Endothelial cell of umbilical vein (primary cell): ENCODE data around the gene MS4A15. TPM values are rescaled to one million over a fixed set of nuclear protein-coding genes. Genes with fewer than 3 reads are reported as not detected.

Experiments
- BruUV-seq: library from RNA; stranded (reverse); fragments of 400-500 nt; replicated peaks from 2 replicates; lab custom pipeline; 2021; lab: Mats Ljungman, UMichigan
- CTCF ChIA-PET: fragments of 300-600, 350-600 bp; sonication (Branson Sonifier 250); formaldehyde crosslinking; loops from one replicate; lab custom pipeline; 2021; ENCODE audit warnings: antibody characterized with exemption, inconsistent platforms; lab: Charles Lee
- POLR2A ChIA-PET: fragments of 300-600, 350-600 bp; sonication (Branson Sonifier 250); formaldehyde crosslinking; loops from one replicate; lab custom pipeline; 2021; ENCODE audit warnings: antibody characterized with exemption, inconsistent platforms; lab: Charles Lee
- DNase-seq: peaks from one replicate; pipeline ENCODE4 v3.0.0-alpha.2; 2011; ENCODE audit warnings: low read depth, low spot score
- FAIRE-seq: peaks from 2 replicates; lab custom pipeline; 2011; peaks lifted over from hg19 to GRCh38; lab: Jason Lieb, UNC
- H2AFZ ChIP-seq: 2 replicates; pipeline ENCODE4 v1.6.0; 2012; ENCODE audit warnings: low read depth, low read length, control low read depth, inconsistent platforms
- H3K27ac ChIP-seq: 2 replicates; pipeline ENCODE4 v1.5.1; 2011; ENCODE audit warnings: low read depth, mild to moderate bottlenecking, control low read depth, low read length, moderate library complexity; ENCODE audit not compliant: insufficient read depth
- H3K27me3 ChIP-seq, 2 experiments: 2 replicates each; pipeline versions ENCODE4 v1.6.0 to v1.6.1; 2011; ENCODE audit warnings: low read length in 2 of 2, mixed read lengths in 1 of 2; ENCODE audit not compliant: control insufficient read depth in 2 of 2, insufficient read depth in 2 of 2
- H3K36me3 ChIP-seq, 2 experiments: 2 replicates in 1 of 2; 3 replicates in 1 of 2; pipeline ENCODE4 v1.5.1; 2011; ENCODE audit warnings: low read length in 2 of 2, mild to moderate bottlenecking in 1 of 2, moderate library complexity in 1 of 2; ENCODE audit not compliant: control insufficient read depth in 2 of 2, insufficient read depth in 2 of 2; ENCODE audit errors: extremely low read depth in 1 of 2
- H3K4me1 ChIP-seq: 3 replicates; pipeline ENCODE4 v1.5.1; 2011; ENCODE audit warnings: mild to moderate bottlenecking, low read length; ENCODE audit not compliant: control insufficient read depth, insufficient read depth; ENCODE audit errors: extremely low read depth
- H3K4me2 ChIP-seq: 2 replicates; pipeline ENCODE4 v1.6.1; 2011; ENCODE audit warnings: low read length, control low read depth, mixed read lengths; ENCODE audit not compliant: insufficient read depth
- H3K4me3 ChIP-seq, 3 experiments: fragments of 200-600 bp in 1 of 3; sonication (generic), shearing (Covaris generic) in 1 of 3; replicated peaks in 1 of 3; 2 replicates each; pipeline ENCODE4 v1.5.1; 2011 to 2016; ENCODE audit warnings: control low read depth in 3 of 3, low read length in 3 of 3, mild to moderate bottlenecking in 2 of 3, inconsistent platforms in 1 of 3, low read depth in 1 of 3, moderate library complexity in 1 of 3; ENCODE audit not compliant: insufficient read depth in 1 of 3
- H3K79me2 ChIP-seq: 2 replicates; pipeline ENCODE4 v1.6.0; 2012; ENCODE audit warnings: low read length, inconsistent platforms; ENCODE audit not compliant: control insufficient read depth, insufficient read depth
- H3K9ac ChIP-seq: replicated peaks from 2 replicates; pipeline ENCODE3; 2011; ENCODE audit warnings: low read length, control low read depth; ENCODE audit not compliant: insufficient read depth; ENCODE audit errors: extremely low read depth
- H3K9me1 ChIP-seq: replicated peaks from 3 replicates; pipeline ENCODE4 v1.6.0; 2011; ENCODE audit warnings: mild to moderate bottlenecking, low read length; ENCODE audit not compliant: control insufficient read depth, insufficient read depth; ENCODE audit errors: extremely low read depth
- H3K9me3 ChIP-seq: replicated peaks from 2 replicates; pipeline ENCODE4 v1.5.1; 2012; ENCODE audit warnings: low read length, inconsistent platforms; ENCODE audit not compliant: control insufficient read depth, insufficient read depth
- H4K20me1 ChIP-seq: replicated peaks from 2 replicates; pipeline ENCODE3; 2011; ENCODE audit warnings: mild to moderate bottlenecking, low read length; ENCODE audit not compliant: control insufficient read depth, insufficient read depth; ENCODE audit errors: extremely low read depth
- EZH2 ChIP-seq: IDR thresholded peaks from 2 replicates; pipeline ENCODE4 v1.6.1; 2012; ENCODE audit warnings: borderline replicate concordance, low read depth, mild to moderate bottlenecking, moderate library complexity, low read length, inconsistent platforms; ENCODE audit not compliant: severe bottlenecking
- FOS ChIP-seq: IDR thresholded peaks from 2 replicates; pipeline ENCODE4 v1.6.1; 2011; ENCODE audit warnings: mild to moderate bottlenecking, low read length, moderate library complexity, borderline replicate concordance; ENCODE audit not compliant: insufficient read depth
- GATA2 ChIP-seq: IDR thresholded peaks from 2 replicates; pipeline ENCODE4 v1.7.0; 2011; ENCODE audit warnings: low read depth, mild to moderate bottlenecking, moderate library complexity, mixed read lengths, low read length; ENCODE audit not compliant: insufficient read length, insufficient read depth
- JUN ChIP-seq: IDR thresholded peaks from 2 replicates; pipeline ENCODE4 v1.6.1; 2011; ENCODE audit warnings: borderline replicate concordance, low read depth; ENCODE audit not compliant: insufficient read length, insufficient read depth
- POLR2AphosphoS5 ChIP-seq: IDR thresholded peaks from 2 replicates; pipeline ENCODE4 v1.6.1; 2012; ENCODE audit warnings: low read depth, mild to moderate bottlenecking, control low read depth, low read length, moderate library complexity; ENCODE audit not compliant: insufficient read depth
- dilution Hi-C: fragments of 300-500 bp; cut with MboI; formaldehyde crosslinking; loops from one replicate; pipeline ENCODE4 v1.15.0; 2019; ENCODE audit warnings: low sequenced_read_pairs; ENCODE audit not compliant: extremely low pct_ligation_motif_present
- intact Hi-C: fragments of 100-400 bp; cut with micrococcal nuclease; formaldehyde crosslinking; loops from one replicate; pipeline ENCODE4 v1.10.0; 2022
- polyA plus RNA-seq, 4 experiments: library from polyadenylated mRNA; depleted of rRNA in 3 of 4; stranded (reverse) in 3 of 4; unstranded in 1 of 4; fragments of >200 nt; gene quantifications; 2 replicates each; pipeline versions ENCODE4 v1.2.1 to v1.2.3, GENCODE V29; 2011 to 2012; ENCODE audit warnings: missing spikeins in 1 of 4
- total RNA-seq: library from RNA; stranded (reverse); gene quantifications from 2 replicates; pipeline ENCODE4 v1.2.3, GENCODE V29; 2021
- TF ChIP-seq, protein P1 (sequence below), 2 donors: IDR thresholded peaks; 1 replicate in 1 of 2; 2 replicates in 1 of 2; pipeline ENCODE4 v1.5.1; 2011; ENCODE audit warnings: low read length in 2 of 2, mild to moderate bottlenecking in 2 of 2, moderate library complexity in 2 of 2, control low read depth in 1 of 2, inconsistent platforms in 1 of 2, low read depth in 1 of 2; ENCODE audit not compliant: insufficient read depth in 1 of 2; ENCODE audit errors: extremely low read depth in 1 of 2

The MS4A15 gene
- total and polyA plus RNA-seq, 2 donors (not counting 3 experiments of a cell fraction or from before 2014, with no cell fraction given): not detected

GRCh38 chr11:60809249-60809648 lies 52.6 kb downstream of the MS4A15 start:
- Histone ChIP-seq H3K27ac (no peak overlapping the region), H3K4me1 (peaks cover 12% of the 10 kb centered on the region), H3K27me3 (no peaks in the 10 kb centered on the region), H3K9me1 (no peaks in the 10 kb centered on the region), H3K9me3 (no peaks in the 10 kb centered on the region), H4K20me1 (no peaks in the 10 kb centered on the region), H3K36me3 (no peaks in the 10 kb centered on the region), H3K9ac (no peak overlapping the region), H2AFZ (no peak overlapping the region), H3K79me2 (no peaks in the 10 kb centered on the region), H3K4me3 (no peak overlapping the region), H3K4me2 (no peak overlapping the region)
- dilution Hi-C loops: no loop called here
- ChIA-PET CTCF (no interaction called here), POLR2A (no interaction called here)
- TF ChIP-seq, protein P1, sequence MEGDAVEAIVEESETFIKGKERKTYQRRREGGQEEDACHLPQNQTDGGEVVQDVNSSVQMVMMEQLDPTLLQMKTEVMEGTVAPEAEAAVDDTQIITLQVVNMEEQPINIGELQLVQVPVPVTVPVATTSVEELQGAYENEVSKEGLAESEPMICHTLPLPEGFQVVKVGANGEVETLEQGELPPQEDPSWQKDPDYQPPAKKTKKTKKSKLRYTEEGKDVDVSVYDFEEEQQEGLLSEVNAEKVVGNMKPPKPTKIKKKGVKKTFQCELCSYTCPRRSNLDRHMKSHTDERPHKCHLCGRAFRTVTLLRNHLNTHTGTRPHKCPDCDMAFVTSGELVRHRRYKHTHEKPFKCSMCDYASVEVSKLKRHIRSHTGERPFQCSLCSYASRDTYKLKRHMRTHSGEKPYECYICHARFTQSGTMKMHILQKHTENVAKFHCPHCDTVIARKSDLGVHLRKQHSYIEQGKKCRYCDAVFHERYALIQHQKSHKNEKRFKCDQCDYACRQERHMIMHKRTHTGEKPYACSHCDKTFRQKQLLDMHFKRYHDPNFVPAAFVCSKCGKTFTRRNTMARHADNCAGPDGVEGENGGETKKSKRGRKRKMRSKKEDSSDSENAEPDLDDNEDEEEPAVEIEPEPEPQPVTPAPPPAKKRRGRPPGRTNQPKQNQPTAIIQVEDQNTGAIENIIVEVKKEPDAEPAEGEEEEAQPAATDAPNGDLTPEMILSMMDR (IDR thresholded peaks at IDR 0.05; ENCODE audit: extremely low read depth in 1 of 2, insufficient read depth in 1 of 2, low read depth in 1 of 2, low read length in 2 of 2): no peak
- TF ChIP-seq FOS (no peak), JUN (no peak)
- BruUV-seq: no TSS peak
- DNase-seq: no peak
- intact Hi-C loops: no loop called here
- no peak for FAIRE-seq

DNA sequence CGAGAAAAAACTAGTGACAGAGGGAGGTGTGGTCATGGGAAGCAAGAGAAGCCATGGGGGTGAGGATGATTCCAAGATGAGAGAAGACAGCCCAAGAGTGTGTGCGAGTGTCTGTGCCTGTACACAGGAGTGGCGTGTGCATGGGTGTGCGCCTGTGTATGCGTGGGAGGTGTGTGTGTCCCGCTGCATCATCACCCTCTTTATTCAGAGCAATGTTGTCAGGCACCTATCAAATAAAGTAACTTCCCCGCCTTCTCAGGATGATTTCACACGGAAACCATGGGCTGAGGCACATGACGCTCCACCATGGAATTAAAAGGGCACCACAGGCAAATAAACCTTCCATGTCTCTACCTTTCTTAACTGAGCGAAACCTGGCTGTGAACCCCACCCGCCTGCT lies 53.0 kb downstream of the MS4A15 start:
- no peak overlapping the region for H3K9ac ChIP-seq
- H3K4me2 ChIP-seq: no peak overlapping the region
- H4K20me1 ChIP-seq: no peaks in the 10 kb centered on the region
- no peak overlapping the region for H3K27ac ChIP-seq
- H3K36me3 ChIP-seq: no peaks in the 10 kb centered on the region
- no peaks in the 10 kb centered on the region for H3K27me3 ChIP-seq
- CTCF ChIA-PET: no interaction called here
- intact Hi-C loops: loop anchor here (1.0 kb wide), 2 partner anchors 22 to 26 kb away; no protein-coding TSS in a partner anchor
- H3K4me1 ChIP-seq: peaks cover 12% of the 10 kb centered on the region
- no TSS peak for BruUV-seq
- H3K79me2 ChIP-seq: no peaks in the 10 kb centered on the region
- no peak overlapping the region for H2AFZ ChIP-seq
- DNase-seq (no peak), FAIRE-seq (no peak)
- H3K9me1 ChIP-seq: no peaks in the 10 kb centered on the region
- no peak overlapping the region for H3K4me3 ChIP-seq
- TF ChIP-seq EZH2 (no peak), JUN (no peak), GATA2 (no peak), POLR2AphosphoS5 (no peak), FOS (no peak)
- TF ChIP-seq, protein P1 (IDR thresholded peaks at IDR 0.05; ENCODE audit: extremely low read depth in 1 of 2, insufficient read depth in 1 of 2, low read depth in 1 of 2, low read length in 2 of 2): no peak
- POLR2A ChIA-PET: no interaction called here
- dilution Hi-C loops: no loop called here
- no peaks in the 10 kb centered on the region for H3K9me3 ChIP-seq
